A673 (cell line): ENCODE measurements around the gene GTF3C5.

Experiments used
- EZH2 ChIP-seq: fragments of 200-600 bp; sonication (generic); IDR thresholded peaks from 2 replicates; pipeline ENCODE4 v1.6.1; 2017; ENCODE audit warnings: borderline replicate concordance, low read depth, mild to moderate bottlenecking, mixed read lengths, antibody characterized with exemption, low read length; ENCODE audit not compliant: poor library complexity, severe bottlenecking
- TF ChIP-seq, protein P1 (sequence below): fragments of 300-800, 200-600 bp; sonication (generic); conservative IDR thresholded peaks from 2 replicates; pipeline ENCODE4 v1.5.1; 2017; ENCODE audit warnings: low read depth, mild to moderate bottlenecking, antibody characterized with exemption, low read length, moderate library complexity, mixed read lengths

DNA sequence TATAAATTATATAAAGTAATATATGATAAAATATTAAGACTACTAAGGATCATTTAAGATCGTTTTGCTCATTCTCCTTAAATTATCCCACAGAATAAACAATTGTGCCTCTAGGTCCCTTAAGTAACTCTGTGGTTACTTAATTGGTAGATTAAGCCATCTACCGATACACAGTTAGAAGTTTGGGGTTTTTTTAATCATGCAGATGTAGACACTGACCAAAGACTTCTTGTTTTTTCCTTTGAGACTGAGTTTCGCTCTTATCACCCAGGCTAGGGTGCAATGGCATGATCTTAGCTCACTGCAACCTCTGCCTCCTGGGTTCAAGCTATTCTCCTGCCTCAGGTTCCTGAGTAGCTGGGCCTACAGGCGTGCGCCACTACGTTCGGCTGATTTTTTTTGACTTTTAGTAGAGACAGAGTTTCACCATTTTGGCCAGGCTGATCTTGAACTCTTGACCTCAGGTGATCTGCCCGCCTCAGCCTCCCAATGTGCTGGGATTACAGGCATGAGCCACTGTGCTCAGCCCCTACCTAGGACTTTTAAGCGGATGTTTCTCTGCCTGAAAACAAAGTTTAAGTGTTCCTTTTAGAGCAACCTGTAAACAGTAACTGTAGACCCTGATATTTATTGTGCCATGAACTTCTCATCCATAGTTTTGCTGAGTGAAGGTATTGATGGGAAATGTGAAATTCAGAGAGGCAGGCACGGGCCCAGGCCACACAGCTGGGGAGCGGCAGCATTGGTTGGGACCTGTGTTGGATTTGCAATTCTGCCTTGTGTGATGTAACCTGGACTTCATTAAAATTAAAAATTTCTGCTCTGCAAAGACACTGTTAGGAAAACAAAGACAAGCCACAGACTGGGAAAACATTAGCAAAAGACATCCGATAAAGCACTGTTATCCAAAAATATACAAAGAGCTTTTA lies 42.6 kb downstream of the GTF3C5 start:
- no peak for TF ChIP-seq EZH2
- TF ChIP-seq, protein P1, sequence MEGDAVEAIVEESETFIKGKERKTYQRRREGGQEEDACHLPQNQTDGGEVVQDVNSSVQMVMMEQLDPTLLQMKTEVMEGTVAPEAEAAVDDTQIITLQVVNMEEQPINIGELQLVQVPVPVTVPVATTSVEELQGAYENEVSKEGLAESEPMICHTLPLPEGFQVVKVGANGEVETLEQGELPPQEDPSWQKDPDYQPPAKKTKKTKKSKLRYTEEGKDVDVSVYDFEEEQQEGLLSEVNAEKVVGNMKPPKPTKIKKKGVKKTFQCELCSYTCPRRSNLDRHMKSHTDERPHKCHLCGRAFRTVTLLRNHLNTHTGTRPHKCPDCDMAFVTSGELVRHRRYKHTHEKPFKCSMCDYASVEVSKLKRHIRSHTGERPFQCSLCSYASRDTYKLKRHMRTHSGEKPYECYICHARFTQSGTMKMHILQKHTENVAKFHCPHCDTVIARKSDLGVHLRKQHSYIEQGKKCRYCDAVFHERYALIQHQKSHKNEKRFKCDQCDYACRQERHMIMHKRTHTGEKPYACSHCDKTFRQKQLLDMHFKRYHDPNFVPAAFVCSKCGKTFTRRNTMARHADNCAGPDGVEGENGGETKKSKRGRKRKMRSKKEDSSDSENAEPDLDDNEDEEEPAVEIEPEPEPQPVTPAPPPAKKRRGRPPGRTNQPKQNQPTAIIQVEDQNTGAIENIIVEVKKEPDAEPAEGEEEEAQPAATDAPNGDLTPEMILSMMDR, result no peak
